ENCODE data around the gene POU2F3.
A peak's percentile ranks its signal among the peaks of the same experiment; 100 is the strongest.

Gene POU2F3

GRCh38 chr11:120226242-120226641, 13.7 kb upstream of the POU2F3 start:
- no peak for DNase-seq (ENCODE audit: low spot score)

DNA sequence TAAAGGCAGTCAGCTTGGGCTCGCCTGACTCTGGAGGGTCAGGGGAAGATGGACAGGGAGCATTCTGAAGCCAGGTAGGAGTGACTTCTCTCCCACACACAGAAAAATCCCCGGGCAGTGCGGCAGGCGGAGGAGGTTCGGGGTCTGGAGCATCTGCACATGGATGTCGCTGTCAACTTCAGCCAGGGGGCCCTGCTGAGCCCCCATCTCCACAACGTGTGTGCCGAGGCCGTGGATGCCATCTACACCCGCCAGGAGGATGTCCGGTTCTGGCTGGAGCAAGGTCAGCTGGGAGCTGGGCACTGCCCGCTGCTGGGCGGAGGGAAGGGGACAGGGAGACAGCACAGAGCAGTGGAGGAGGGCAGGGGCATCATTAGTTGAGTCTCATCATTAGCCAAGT, 13.2 kb upstream of the POU2F3 start:
- no peak for DNase-seq (ENCODE audit: low spot score)

- DNase-seq (ENCODE audit: low spot score), result no peak
Observed at GRCh38 chr11:120227228-120227852, 12.6 kb upstream of the POU2F3 start.

- no peak for DNase-seq (ENCODE audit: low spot score)
Observed at GRCh38 chr11:120228794-120229384, 11.1 kb upstream of the POU2F3 start.

GRCh38 chr11:120229451-120230424, 10.2 kb upstream of the POU2F3 start:
- no peak for DNase-seq (ENCODE audit: low spot score)

DNA sequence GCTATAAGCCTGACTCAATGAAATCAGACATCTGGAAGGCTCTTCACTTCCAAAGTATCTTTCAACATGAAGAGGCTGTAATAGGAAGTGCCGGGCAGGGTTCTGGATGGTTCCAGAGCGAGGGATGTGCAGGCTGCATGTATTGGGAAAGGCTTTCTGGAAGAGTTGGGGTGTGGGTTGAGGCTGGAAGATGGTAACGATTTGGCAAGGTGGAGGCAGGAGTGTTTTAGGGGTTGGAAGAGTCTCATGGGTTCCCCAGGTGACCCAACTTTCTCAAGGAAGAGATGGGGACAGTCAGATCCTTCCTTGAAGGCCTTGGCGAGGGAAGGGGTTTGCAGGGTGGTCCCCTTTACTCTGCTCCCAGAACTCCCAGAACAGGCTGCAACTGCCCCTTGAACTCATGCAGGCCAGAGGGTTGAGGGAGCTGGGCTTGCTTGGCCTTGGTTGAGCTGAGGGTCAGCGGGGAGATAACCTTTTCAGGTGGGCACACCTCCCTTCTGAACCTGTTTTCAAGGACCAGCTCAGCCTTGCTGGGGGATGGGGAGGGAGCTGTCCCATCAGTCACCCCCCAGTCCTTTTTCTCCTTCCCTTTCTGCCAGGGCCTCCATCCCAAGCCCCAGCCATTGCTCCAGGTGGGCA, 9.4 kb upstream of the POU2F3 start:
- no peak for DNase-seq (ENCODE audit: low spot score)

DNA sequence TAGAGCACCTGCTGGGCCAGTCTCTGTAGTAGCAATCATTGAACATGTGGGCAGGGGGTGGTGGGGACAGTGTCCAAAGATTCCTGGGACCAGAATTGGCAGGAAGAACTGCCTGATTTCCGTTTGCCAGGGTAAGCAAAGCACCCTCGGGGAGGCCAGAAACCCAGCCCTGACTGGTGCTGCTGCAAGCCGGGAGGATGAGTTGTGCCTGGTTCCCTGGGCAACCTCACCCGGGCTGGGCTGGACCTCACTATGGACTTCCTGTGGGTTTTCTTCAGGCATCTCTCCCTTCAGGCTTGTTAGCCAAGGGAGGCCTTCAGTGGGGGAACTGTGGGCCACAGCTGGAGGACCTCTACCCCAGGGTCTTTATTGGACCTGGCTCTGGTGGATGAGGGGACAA, 8.0 kb upstream of the POU2F3 start:
- no peak for DNase-seq (ENCODE audit: low spot score)

GRCh38 chr11:120233207-120233803, 6.6 kb upstream of the POU2F3 start:
- no peak for DNase-seq (ENCODE audit: low spot score)

- DNase-seq (ENCODE audit: low spot score), result peak; percentile 44
Observed at GRCh38 chr11:120235024-120235628, 4.8 kb upstream of the POU2F3 start.

GRCh38 chr11:120236169-120237107, 3.5 kb upstream of the POU2F3 start:
- DNase-seq (ENCODE audit: low spot score), result no peak

DNA sequence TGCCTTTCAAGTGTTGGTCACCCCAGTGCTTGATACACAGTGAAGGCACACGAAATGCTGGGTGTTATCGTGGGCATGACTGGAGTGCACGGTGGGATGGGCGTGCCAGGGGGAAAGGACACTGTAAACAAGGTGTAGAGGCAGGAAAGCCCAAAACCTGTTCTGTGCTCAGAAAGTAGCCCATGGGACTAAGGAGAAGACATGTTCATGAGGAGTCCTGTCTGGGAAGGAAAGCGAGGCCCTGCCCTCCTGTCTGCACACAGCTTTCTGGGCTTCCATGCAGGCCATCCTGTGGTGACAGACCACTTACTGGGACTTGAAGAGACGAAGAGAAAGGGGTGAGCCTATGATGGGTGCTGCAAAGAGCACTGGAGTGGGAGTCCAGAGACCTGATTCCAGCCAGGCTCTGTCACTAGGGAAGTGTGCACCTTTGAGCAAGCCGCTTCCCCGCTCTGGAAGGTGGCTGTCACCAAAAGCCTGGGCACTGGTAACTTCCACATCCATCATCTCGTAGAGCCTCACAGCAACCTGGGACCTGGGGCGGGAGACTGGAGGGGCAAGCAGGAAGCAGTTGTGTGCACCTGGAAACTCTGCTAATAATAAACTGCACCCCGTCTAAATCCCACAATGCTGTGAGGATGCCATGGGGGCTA, 846 bp upstream of the POU2F3 start:
- DNase-seq (ENCODE audit: low spot score), result no peak

DNA sequence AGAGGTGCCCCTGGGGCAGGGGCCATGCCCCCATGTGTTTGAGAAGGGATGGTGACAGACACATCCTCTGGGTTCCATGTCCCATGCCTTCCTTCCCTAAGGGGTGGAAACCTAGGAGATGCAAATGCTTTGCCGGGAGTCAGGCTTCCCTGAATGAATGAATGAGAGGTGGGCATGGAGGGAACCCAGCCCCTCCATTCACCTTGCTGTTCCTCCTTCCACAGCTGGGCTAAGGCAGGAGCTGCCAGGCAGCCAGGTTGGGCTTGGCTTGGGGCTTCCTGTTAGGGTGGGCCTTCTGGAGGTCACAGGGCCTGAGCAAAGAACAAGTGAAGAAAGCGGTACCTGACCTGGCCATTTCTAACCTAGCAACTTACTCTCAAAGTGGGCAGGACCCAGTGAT, 926 bp downstream of the POU2F3 start:
- DNase-seq (ENCODE audit: low spot score), result no peak

GRCh38 chr11:120241277-120241676, 1.3 kb downstream of the POU2F3 start:
- no peak for DNase-seq (ENCODE audit: low spot score)

GRCh38 chr11:120243221-120243620, 3.3 kb downstream of the POU2F3 start:
- no peak for DNase-seq (ENCODE audit: low spot score)

GRCh38 chr11:120244476-120245365, 4.8 kb downstream of the POU2F3 start:
- no peak for DNase-seq (ENCODE audit: low spot score)

DNA sequence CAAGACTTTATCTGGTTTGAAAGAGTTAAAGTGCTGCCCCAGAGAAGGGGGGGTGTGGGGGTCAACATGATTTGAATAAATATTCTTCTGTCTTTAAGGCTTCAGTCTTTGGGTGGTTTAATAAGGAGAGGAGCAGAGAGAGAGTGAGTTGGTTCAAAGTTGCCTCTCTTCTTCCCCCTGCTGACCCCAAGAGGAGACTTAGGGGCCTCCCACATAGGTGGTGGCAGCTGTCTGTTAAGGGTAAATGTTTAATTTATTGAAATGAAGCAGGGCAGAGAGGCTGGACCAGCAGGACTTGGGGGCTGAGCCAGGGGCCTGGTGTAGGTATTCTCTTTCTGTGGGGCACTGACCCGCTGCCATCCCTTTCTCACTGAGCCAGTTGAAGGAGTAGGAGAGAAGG, 5.5 kb downstream of the POU2F3 start:
- DNase-seq (ENCODE audit: low spot score), result no peak

DNA sequence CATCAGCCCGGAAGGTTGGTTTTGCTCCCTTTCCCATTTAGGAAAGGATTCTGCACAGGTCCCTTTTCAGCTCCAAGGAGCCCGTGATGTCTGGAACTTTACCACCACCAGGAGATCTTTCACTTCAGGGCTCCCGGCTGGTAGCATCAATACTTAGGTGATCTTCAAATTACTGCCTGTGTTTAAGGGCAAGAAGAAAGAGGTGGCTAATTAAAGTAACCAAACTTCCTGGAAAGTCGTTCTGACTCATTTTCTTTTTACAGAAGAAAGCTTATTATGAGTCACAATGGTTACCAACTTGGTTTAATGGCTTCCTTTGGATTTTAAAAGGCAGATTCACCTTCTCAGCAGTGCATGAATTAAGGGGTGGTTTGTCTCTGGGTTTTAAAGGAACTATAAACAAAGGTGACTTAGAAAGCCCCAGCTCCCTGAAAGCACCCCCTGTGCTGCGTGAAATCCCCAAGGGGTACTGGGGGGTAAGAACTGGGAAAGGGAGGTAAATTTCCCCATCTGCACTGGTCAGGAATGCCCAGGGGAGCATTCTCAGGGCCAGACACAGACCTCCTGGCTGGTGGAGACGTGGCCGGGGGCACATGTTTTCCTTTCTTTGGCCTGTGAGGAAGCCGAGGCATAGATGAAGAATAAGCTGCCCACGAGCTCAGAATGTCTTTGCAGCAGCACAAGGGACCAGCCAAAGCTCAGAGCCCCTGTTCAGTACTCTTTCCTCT, 8.8 kb downstream of the POU2F3 start:
- DNase-seq (ENCODE audit: low spot score), result no peak

Data from SK-N-DZ (cell line).